ENCODE data around the gene SETD7.

SETD7 gene

GRCh38 chr4:139476363-139476762, 79.7 kb downstream of the SETD7 start:
- no peak for DNase-seq
- TF ChIP-seq CTCF (IDR thresholded peaks at IDR 0.05; ENCODE audit: borderline replicate concordance, extremely low read depth, low read length, poor library complexity, severe bottlenecking): no peak
- no peak for TF ChIP-seq EZH2 (IDR thresholded peaks at IDR 0.05; ENCODE audit: borderline replicate concordance, low read depth, low read length, severe bottlenecking)
- no peak overlapping the region for H2AFZ ChIP-seq (ENCODE audit: low read depth, low read length)
- H3K79me2 ChIP-seq (ENCODE audit: insufficient read depth, low read length): no peaks in the 10 kb centered on the region
- no peak overlapping the region for H3K9ac ChIP-seq (ENCODE audit: low read depth, low read length)
- no peak overlapping the region for H3K4me2 ChIP-seq (ENCODE audit: insufficient read depth, low read length)
- no peak overlapping the region for H3K27ac ChIP-seq (ENCODE audit: low read length)
- H3K4me3 ChIP-seq (ENCODE audit: low read depth in 1 of 2, low read length in 2 of 2): no peak overlapping the region
- ATAC-seq (ENCODE audit: insufficient read depth, low read depth): no peak
- no peaks in the 10 kb centered on the region for H4K20me1 ChIP-seq (ENCODE audit: insufficient read depth, low read length)
- no peaks in the 10 kb centered on the region for H3K27me3 ChIP-seq (ENCODE audit: insufficient read depth, low read length, poor library complexity)
- H3K36me3 ChIP-seq (ENCODE audit: insufficient read depth, low read length): peaks cover 13% of the 10 kb centered on the region
- no peaks in the 10 kb centered on the region for H3K4me1 ChIP-seq (ENCODE audit: insufficient read depth, low read length)
- no peaks in the 10 kb centered on the region for H3K9me3 ChIP-seq (ENCODE audit: insufficient read depth, low read length, severe bottlenecking)

GRCh38 chr4:139472852-139473251, 83.2 kb downstream of the SETD7 start:
- ATAC-seq (ENCODE audit: insufficient read depth, low read depth): no peak
- H3K4me2 ChIP-seq (ENCODE audit: insufficient read depth, low read length): no peak overlapping the region

GRCh38 chr4:139470997-139471665, 84.9 kb downstream of the SETD7 start:
- no peaks in the 10 kb centered on the region for H4K20me1 ChIP-seq (ENCODE audit: insufficient read depth, low read length)
- TF ChIP-seq EZH2 (IDR thresholded peaks at IDR 0.05; ENCODE audit: borderline replicate concordance, low read depth, low read length, severe bottlenecking) (no peak), CTCF (IDR thresholded peaks at IDR 0.05; ENCODE audit: borderline replicate concordance, extremely low read depth, low read length, poor library complexity, severe bottlenecking) (no peak)
- H3K9ac ChIP-seq (ENCODE audit: low read depth, low read length): no peak overlapping the region
- no peak overlapping the region for H3K4me3 ChIP-seq (ENCODE audit: low read depth in 1 of 2, low read length in 2 of 2)
- no peak for ATAC-seq (ENCODE audit: insufficient read depth, low read depth)
- H3K27ac ChIP-seq (ENCODE audit: low read length): no peak overlapping the region
- no peaks in the 10 kb centered on the region for H3K9me3 ChIP-seq (ENCODE audit: insufficient read depth, low read length, severe bottlenecking)
- H3K79me2 ChIP-seq (ENCODE audit: insufficient read depth, low read length): peaks cover 23% of the 10 kb centered on the region; the same call in 1 of the 2 replicates
- DNase-seq: no peak
- no peak overlapping the region for H3K4me2 ChIP-seq (ENCODE audit: insufficient read depth, low read length)
- H3K27me3 ChIP-seq (ENCODE audit: insufficient read depth, low read length, poor library complexity): no peaks in the 10 kb centered on the region
- peaks cover 13% of the 10 kb centered on the region for H3K36me3 ChIP-seq (ENCODE audit: insufficient read depth, low read length)
- H3K4me1 ChIP-seq (ENCODE audit: insufficient read depth, low read length): no peaks in the 10 kb centered on the region
- H2AFZ ChIP-seq (ENCODE audit: low read depth, low read length): no peak overlapping the region

More at GRCh38 chr4:139472852-139473251, 83.2 kb downstream of the SETD7 start:
- no peaks in the 10 kb centered on the region for H4K20me1 ChIP-seq (ENCODE audit: insufficient read depth, low read length)
- no peak overlapping the region for H3K27ac ChIP-seq (ENCODE audit: low read length)
- TF ChIP-seq CTCF (IDR thresholded peaks at IDR 0.05; ENCODE audit: borderline replicate concordance, extremely low read depth, low read length, poor library complexity, severe bottlenecking): no peak
- no peak for TF ChIP-seq EZH2 (IDR thresholded peaks at IDR 0.05; ENCODE audit: borderline replicate concordance, low read depth, low read length, severe bottlenecking)
- H2AFZ ChIP-seq (ENCODE audit: low read depth, low read length): no peak overlapping the region
- H3K36me3 ChIP-seq (ENCODE audit: insufficient read depth, low read length): peaks cover 13% of the 10 kb centered on the region
- H3K27me3 ChIP-seq (ENCODE audit: insufficient read depth, low read length, poor library complexity): no peaks in the 10 kb centered on the region
- no peak overlapping the region for H3K9ac ChIP-seq (ENCODE audit: low read depth, low read length)
- peaks cover 20% of the 10 kb centered on the region; the same call in 1 of the 2 replicates for H3K79me2 ChIP-seq (ENCODE audit: insufficient read depth, low read length)
- H3K4me3 ChIP-seq (ENCODE audit: low read depth in 1 of 2, low read length in 2 of 2): no peak overlapping the region
- DNase-seq: no peak
- no peaks in the 10 kb centered on the region for H3K9me3 ChIP-seq (ENCODE audit: insufficient read depth, low read length, severe bottlenecking)
- no peaks in the 10 kb centered on the region for H3K4me1 ChIP-seq (ENCODE audit: insufficient read depth, low read length)
